ENCODE data around the gene TMEM179.

GRCh38 chr14:104634138-104634760 lies 29.7 kb upstream of the TMEM179 start:
- TF ChIP-seq CTCF (IDR thresholded peaks at IDR 0.05) = no peak
- no peak for TF ChIP-seq POLR2A (IDR thresholded peaks at IDR 0.05)

Data from ovary (tissue), 3 donors.